ENCODE data around the gene MRGPRX4. TPM values are rescaled to one million over a fixed set of nuclear protein-coding genes. Genes with fewer than 3 reads are reported as not detected.

MRGPRX4 gene
- total RNA-seq, 1 experiment from 2014 or later, result not detected

DNA sequence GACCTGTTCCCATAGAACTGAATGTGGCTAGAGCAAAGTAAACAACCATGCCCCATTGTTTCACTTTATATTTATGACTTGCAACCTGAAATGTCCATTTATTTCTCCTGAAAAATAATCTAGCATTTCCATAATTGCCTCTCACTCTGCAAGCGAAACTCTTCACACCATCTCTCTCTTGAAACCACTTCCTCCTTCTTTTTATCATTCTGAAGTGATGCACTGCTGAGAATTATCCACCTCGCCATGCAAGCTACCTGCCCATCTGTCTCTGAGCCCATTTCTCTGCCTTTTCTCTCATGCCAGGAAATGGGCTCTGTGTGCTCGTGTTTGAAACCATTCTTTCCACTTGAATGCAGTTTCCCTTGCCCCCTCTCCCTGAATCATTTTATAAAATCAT lies 26.8 kb upstream of the MRGPRX4 start:
- peaks cover 12% of the 10 kb centered on the region for H3K9me3 Mint-ChIP-seq
- no peak overlapping the region for H3K4me3 Mint-ChIP-seq
- TF ChIP-seq, protein P1, sequence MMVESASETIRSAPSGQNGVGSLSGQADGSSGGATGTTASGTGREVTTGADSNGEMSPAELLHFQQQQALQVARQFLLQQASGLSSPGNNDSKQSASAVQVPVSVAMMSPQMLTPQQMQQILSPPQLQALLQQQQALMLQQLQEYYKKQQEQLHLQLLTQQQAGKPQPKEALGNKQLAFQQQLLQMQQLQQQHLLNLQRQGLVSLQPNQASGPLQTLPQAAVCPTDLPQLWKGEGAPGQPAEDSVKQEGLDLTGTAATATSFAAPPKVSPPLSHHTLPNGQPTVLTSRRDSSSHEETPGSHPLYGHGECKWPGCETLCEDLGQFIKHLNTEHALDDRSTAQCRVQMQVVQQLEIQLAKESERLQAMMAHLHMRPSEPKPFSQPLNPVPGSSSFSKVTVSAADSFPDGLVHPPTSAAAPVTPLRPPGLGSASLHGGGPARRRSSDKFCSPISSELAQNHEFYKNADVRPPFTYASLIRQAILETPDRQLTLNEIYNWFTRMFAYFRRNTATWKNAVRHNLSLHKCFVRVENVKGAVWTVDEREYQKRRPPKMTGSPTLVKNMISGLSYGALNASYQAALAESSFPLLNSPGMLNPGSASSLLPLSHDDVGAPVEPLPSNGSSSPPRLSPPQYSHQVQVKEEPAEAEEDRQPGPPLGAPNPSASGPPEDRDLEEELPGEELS (CRISPR knock-in tag; IDR thresholded peaks at IDR 0.05), result no peak
- TF ChIP-seq ZNF416 (CRISPR knock-in tag; IDR thresholded peaks at IDR 0.05) (no peak), ZNF232 (CRISPR knock-in tag; IDR thresholded peaks at IDR 0.05) (no peak)
- ATAC-seq (no peak), DNase-seq (ENCODE audit: low spot score) (no peak)
- H3K4me1 Mint-ChIP-seq, result peaks cover 1% of the 10 kb centered on the region
- H3K36me3 Mint-ChIP-seq, result no peaks in the 10 kb centered on the region
- POLR2A ChIA-PET, result no interaction called here
- H3K27me3 Mint-ChIP-seq (ENCODE audit: low read depth), result peaks cover 14% of the 10 kb centered on the region
- CTCF ChIA-PET, result interaction anchor here (0.7 to 2.1 kb wide), 4 partner anchors 25 to 58 kb away, joined by 3 to 8 read pairs (median 6); no protein-coding TSS in a partner anchor
- no peak overlapping the region for H3K27ac Mint-ChIP-seq

DNA sequence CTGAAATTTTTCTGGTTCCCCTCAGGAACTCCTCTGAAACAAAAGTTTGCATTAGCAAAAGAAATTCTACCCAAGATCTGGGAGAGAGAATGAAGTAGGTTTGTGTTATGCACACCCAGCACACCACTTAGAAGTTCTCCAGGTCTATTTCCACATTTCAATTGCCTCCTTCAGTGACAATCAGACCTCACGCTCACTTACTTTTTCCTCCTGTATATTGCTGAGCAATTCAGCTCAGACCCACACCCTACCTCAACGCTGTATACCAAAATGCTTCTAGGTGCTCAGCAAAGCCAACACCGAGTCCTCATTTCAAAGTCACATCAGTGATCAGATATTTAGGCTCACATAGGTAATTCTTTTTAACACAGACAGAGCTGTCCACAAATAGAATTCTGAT lies 21.1 kb upstream of the MRGPRX4 start:
- Mint-ChIP-seq H3K9me3 (peaks cover 16% of the 10 kb centered on the region), H3K4me3 (no peak overlapping the region), H3K36me3 (peaks cover 4% of the 10 kb centered on the region), H3K4me1 (peaks cover 14% of the 10 kb centered on the region), H3K27me3 (ENCODE audit: low read depth) (no peaks in the 10 kb centered on the region), H3K27ac (peak overlapping the region; percentile 88)
- ChIA-PET CTCF (interaction anchor here (0.6 to 1.3 kb wide), 2 partner anchors 53 to 195 kb away, joined by 3 to 6 read pairs; no protein-coding TSS in a partner anchor), POLR2A (no interaction called here)
- TF ChIP-seq NR1H2 (CRISPR knock-in tag; IDR thresholded peaks at IDR 0.05), result no peak
- TF ChIP-seq TEAD1 (CRISPR knock-in tag; IDR thresholded peaks at IDR 0.05), result no peak
- no peak for TF ChIP-seq SP1 (CRISPR knock-in tag; conservative IDR thresholded peaks at IDR 0.05)
- TF ChIP-seq, protein P2, sequence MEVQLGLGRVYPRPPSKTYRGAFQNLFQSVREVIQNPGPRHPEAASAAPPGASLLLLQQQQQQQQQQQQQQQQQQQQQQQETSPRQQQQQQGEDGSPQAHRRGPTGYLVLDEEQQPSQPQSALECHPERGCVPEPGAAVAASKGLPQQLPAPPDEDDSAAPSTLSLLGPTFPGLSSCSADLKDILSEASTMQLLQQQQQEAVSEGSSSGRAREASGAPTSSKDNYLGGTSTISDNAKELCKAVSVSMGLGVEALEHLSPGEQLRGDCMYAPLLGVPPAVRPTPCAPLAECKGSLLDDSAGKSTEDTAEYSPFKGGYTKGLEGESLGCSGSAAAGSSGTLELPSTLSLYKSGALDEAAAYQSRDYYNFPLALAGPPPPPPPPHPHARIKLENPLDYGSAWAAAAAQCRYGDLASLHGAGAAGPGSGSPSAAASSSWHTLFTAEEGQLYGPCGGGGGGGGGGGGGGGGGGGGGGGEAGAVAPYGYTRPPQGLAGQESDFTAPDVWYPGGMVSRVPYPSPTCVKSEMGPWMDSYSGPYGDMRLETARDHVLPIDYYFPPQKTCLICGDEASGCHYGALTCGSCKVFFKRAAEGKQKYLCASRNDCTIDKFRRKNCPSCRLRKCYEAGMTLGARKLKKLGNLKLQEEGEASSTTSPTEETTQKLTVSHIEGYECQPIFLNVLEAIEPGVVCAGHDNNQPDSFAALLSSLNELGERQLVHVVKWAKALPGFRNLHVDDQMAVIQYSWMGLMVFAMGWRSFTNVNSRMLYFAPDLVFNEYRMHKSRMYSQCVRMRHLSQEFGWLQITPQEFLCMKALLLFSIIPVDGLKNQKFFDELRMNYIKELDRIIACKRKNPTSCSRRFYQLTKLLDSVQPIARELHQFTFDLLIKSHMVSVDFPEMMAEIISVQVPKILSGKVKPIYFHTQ (CRISPR knock-in tag; IDR thresholded peaks at IDR 0.05), result no peak
- no peak for TF ChIP-seq TCF7 (CRISPR knock-in tag; IDR thresholded peaks at IDR 0.05; ENCODE audit: low read depth)
- TF ChIP-seq, protein P3, sequence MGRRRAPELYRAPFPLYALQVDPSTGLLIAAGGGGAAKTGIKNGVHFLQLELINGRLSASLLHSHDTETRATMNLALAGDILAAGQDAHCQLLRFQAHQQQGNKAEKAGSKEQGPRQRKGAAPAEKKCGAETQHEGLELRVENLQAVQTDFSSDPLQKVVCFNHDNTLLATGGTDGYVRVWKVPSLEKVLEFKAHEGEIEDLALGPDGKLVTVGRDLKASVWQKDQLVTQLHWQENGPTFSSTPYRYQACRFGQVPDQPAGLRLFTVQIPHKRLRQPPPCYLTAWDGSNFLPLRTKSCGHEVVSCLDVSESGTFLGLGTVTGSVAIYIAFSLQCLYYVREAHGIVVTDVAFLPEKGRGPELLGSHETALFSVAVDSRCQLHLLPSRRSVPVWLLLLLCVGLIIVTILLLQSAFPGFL (CRISPR knock-in tag; IDR thresholded peaks at IDR 0.05; ENCODE audit: borderline replicate concordance), result no peak
- no peak for TF ChIP-seq KAT7 (CRISPR knock-in tag; IDR thresholded peaks at IDR 0.05; ENCODE audit: borderline replicate concordance)
- no peak for TF ChIP-seq TEAD4 (CRISPR knock-in tag; IDR thresholded peaks at IDR 0.05)
- TF ChIP-seq, protein P4, sequence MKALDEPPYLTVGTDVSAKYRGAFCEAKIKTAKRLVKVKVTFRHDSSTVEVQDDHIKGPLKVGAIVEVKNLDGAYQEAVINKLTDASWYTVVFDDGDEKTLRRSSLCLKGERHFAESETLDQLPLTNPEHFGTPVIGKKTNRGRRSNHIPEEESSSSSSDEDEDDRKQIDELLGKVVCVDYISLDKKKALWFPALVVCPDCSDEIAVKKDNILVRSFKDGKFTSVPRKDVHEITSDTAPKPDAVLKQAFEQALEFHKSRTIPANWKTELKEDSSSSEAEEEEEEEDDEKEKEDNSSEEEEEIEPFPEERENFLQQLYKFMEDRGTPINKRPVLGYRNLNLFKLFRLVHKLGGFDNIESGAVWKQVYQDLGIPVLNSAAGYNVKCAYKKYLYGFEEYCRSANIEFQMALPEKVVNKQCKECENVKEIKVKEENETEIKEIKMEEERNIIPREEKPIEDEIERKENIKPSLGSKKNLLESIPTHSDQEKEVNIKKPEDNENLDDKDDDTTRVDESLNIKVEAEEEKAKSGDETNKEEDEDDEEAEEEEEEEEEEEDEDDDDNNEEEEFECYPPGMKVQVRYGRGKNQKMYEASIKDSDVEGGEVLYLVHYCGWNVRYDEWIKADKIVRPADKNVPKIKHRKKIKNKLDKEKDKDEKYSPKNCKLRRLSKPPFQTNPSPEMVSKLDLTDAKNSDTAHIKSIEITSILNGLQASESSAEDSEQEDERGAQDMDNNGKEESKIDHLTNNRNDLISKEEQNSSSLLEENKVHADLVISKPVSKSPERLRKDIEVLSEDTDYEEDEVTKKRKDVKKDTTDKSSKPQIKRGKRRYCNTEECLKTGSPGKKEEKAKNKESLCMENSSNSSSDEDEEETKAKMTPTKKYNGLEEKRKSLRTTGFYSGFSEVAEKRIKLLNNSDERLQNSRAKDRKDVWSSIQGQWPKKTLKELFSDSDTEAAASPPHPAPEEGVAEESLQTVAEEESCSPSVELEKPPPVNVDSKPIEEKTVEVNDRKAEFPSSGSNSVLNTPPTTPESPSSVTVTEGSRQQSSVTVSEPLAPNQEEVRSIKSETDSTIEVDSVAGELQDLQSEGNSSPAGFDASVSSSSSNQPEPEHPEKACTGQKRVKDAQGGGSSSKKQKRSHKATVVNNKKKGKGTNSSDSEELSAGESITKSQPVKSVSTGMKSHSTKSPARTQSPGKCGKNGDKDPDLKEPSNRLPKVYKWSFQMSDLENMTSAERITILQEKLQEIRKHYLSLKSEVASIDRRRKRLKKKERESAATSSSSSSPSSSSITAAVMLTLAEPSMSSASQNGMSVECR (CRISPR knock-in tag; IDR thresholded peaks at IDR 0.05; ENCODE audit: borderline replicate concordance), result no peak
- no peak for TF ChIP-seq ZNF396 (CRISPR knock-in tag; IDR thresholded peaks at IDR 0.05; ENCODE audit: borderline replicate concordance)
- no peak for TF ChIP-seq NFE2L1 (CRISPR knock-in tag; IDR thresholded peaks at IDR 0.05)
- TF ChIP-seq GABPB1 (CRISPR knock-in tag; IDR thresholded peaks at IDR 0.05), result no peak
- TF ChIP-seq, protein P5, sequence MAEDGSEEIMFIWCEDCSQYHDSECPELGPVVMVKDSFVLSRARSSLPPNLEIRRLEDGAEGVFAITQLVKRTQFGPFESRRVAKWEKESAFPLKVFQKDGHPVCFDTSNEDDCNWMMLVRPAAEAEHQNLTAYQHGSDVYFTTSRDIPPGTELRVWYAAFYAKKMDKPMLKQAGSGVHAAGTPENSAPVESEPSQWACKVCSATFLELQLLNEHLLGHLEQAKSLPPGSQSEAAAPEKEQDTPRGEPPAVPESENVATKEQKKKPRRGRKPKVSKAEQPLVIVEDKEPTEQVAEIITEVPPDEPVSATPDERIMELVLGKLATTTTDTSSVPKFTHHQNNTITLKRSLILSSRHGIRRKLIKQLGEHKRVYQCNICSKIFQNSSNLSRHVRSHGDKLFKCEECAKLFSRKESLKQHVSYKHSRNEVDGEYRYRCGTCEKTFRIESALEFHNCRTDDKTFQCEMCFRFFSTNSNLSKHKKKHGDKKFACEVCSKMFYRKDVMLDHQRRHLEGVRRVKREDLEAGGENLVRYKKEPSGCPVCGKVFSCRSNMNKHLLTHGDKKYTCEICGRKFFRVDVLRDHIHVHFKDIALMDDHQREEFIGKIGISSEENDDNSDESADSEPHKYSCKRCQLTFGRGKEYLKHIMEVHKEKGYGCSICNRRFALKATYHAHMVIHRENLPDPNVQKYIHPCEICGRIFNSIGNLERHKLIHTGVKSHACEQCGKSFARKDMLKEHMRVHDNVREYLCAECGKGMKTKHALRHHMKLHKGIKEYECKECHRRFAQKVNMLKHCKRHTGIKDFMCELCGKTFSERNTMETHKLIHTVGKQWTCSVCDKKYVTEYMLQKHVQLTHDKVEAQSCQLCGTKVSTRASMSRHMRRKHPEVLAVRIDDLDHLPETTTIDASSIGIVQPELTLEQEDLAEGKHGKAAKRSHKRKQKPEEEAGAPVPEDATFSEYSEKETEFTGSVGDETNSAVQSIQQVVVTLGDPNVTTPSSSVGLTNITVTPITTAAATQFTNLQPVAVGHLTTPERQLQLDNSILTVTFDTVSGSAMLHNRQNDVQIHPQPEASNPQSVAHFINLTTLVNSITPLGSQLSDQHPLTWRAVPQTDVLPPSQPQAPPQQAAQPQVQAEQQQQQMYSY (CRISPR knock-in tag; IDR thresholded peaks at IDR 0.05), result no peak
- TF ChIP-seq, protein P6, sequence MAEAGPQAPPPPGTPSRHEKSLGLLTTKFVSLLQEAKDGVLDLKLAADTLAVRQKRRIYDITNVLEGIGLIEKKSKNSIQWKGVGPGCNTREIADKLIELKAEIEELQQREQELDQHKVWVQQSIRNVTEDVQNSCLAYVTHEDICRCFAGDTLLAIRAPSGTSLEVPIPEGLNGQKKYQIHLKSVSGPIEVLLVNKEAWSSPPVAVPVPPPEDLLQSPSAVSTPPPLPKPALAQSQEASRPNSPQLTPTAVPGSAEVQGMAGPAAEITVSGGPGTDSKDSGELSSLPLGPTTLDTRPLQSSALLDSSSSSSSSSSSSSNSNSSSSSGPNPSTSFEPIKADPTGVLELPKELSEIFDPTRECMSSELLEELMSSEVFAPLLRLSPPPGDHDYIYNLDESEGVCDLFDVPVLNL (CRISPR knock-in tag; IDR thresholded peaks at IDR 0.05; ENCODE audit: borderline replicate concordance, low read depth), result no peak
- TF ChIP-seq SMAD3 (CRISPR knock-in tag; IDR thresholded peaks at IDR 0.05; ENCODE audit: borderline replicate concordance), result no peak
- no peak for TF ChIP-seq ZNF416 (CRISPR knock-in tag; IDR thresholded peaks at IDR 0.05)
- peak; percentile 46 for ATAC-seq
- no peak for DNase-seq (ENCODE audit: low spot score)
